ENCODE measurements around the gene CAST. TPM values are rescaled to one million over a fixed set of nuclear protein-coding genes. Genes with fewer than 3 reads are reported as not detected.
A peak's percentile ranks its signal among the peaks of the same experiment; 100 is the strongest.
"Not testable (repeated sequence)": the region's sequence is repeated elsewhere in the genome, so short reads cannot be mapped to it uniquely, and the experiment has no call there.

CAST gene
- 119 TPM for polyA plus RNA-seq (ENCODE audit: insufficient read length)

- peak; percentile 85 for DNase-seq
Observed at GRCh38 chr5:96661855-96662724, at the start of gene CAST. Gene CAST (plus strand): TSS chr5:96662376. CDS start chr5:96662423, 47 bp downstream.

DNA sequence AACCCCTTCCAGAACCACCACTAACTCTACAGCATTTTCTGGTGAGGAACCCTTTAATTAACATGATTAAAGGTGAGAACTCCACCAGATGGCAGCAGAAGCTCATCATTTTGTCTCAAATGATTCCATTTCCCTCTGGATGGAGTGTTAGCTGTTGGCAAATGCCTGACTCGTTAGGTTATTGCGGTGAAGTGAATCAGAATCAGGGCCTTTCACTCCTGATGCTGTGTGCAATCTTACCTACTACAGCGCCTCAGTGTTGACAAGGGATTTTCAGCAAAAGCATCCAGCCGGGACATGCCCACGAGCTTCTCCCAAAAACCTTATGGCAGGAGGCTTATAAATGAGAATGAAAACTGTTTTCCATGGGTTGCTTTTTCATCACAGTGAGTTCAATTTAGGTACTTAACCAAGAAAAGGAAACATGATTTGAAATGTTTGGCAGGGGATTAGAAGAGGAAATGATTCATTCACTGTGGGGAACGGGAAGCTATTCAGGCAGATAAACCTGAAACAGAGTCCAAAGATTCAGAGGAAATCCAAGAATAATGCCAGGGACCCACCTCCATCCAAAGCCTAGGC is 48.0 kb upstream of the CAST start:
- peak; percentile 62 for DNase-seq

GRCh38 chr5:96615223-96615622 is 47.0 kb upstream of the CAST start:
- DNase-seq: no peak

DNA sequence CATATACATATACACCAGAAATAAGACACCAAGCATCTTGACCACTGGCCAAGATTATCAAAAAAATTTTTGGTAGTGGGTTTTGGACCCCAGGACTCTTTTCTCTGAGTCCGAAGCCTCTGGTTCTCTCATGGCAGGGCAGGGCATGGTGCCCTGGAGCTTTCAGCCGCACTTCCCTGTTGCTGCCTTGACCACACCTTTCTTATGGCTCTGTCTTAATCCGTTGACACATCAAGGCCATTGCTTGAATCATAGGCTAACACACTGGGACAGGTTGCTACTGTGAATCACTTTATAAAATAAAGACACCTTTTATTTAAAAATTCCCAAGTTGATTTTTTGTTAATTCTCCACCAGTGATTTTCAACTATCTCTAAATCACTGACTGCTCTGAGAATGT is 45.4 kb upstream of the CAST start:
- no peak for DNase-seq

- not testable (repeated sequence) for DNase-seq
Observed at GRCh38 chr5:96618311-96619016, 43.7 kb upstream of the CAST start.

DNA sequence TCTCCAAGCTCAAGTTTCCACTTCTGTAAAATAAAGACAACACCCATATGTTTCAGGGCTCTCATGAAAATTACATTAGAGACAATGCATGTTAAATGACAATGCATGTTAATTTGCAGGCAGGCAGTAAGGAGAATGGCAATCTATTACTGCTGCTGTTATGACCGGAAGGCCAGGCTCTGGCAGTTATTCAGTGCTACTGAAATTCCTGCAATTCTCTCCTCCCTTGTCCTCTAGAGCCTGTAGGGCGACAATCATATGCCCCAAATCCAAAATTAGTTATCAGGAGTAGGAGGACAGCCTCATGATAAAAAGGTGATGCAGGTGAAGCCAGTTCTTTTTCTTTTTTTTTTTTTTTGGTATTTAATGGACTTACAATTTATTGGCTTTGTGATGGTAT is 42.2 kb upstream of the CAST start:
- DNase-seq: no peak

- DNase-seq: no peak
Observed at GRCh38 chr5:96624596-96624995, 37.6 kb upstream of the CAST start.

DNA sequence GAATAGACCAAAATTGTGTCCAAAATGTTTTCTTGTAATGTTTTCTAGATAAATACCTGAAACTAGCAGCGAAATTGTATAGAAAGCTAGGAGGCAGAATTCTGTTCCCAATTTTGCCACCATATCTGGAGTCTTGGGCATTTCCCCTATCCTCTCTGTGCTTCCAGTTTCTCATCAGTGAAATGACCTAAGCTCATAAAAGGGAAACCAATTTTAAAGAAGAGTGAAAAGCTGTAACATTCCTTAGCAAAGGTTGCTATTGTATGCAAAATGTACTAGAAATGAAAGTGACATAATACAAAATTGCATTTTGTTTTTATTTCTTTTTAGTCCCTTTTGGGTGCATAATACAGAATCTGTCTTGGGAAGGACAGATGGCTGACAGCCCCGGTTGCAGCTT is 36.8 kb upstream of the CAST start:
- no peak for DNase-seq

DNA sequence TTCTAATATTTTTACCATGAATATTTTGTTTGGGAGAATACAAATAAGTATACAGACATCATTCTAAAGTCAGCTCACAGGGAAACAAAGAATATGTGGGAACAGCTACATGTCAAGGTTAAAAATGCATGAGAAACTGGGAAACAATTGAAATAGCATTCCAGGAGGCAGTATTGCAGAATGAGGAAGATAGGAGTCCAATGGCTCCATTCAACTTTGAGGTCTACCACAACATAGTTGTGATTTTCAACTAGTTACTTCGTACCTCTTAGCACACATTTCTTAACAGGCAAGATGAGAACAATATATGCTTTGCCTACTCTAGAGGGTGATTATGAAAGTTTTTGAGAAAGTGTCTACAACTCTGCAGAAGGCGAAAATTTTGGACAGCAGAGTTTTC is 35.2 kb upstream of the CAST start:
- DNase-seq: no peak

GRCh38 chr5:96627792-96628398 is 34.3 kb upstream of the CAST start:
- DNase-seq: no peak

DNA sequence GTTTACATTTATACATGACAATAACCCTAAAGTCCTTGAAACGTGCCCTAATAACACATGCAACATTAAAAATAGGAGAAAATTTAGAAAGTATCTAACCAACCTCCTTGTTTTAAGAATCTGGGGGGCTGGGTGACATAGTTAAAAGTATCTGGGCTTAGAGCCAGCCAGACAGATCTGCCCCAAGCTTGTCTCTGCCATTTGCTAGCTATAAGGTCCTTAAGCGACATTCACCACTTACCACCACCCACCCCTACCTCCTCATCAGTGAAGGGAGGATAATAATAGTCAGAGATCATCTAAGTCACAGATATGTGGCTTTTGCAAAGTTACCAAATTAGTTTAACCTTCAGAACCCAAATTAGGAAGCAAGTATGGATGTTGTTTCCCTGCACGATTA is 33.8 kb upstream of the CAST start:
- DNase-seq: no peak

- no peak for DNase-seq
Observed at GRCh38 chr5:96629774-96630173, 32.4 kb upstream of the CAST start.

DNA sequence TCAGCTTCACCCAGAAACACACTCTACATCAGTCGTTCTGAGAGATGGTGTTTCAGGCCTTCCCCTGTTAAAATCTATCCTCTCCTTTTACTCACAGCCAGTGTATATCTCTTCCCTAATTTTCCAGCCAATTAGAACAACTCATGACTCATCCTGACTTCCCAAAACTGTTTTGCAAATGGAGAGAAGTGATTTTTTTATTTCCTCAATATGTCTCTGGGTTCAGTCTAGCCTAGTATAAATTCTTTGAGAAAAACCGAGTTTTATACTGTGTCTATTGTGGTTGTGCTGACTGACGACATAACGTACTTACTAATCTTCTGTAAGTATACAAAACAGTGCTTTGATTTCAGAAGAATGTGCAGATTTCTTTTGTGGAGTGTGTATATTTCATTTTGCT is 28.4 kb upstream of the CAST start:
- no peak for DNase-seq

GRCh38 chr5:96634881-96635280 is 27.3 kb upstream of the CAST start:
- DNase-seq: no peak

DNA sequence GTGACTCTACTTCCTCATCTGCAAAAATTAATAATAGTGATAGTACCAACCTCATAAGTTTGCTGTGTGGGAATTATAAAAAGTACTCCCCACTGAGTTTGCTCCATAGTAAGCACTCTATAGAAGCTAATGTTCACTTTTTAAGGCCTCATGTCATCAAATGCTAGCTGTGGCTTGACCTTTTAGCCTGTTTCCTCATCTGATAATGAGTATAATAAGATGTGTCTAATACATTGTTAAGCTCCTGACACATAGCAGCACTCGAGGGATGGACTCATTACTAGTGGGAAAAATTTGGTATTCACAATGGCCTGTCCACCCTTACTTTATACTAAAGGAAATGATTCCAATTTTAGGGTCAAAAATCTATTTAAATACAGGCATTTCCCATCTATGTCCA is 26.1 kb upstream of the CAST start:
- no peak for DNase-seq

DNA sequence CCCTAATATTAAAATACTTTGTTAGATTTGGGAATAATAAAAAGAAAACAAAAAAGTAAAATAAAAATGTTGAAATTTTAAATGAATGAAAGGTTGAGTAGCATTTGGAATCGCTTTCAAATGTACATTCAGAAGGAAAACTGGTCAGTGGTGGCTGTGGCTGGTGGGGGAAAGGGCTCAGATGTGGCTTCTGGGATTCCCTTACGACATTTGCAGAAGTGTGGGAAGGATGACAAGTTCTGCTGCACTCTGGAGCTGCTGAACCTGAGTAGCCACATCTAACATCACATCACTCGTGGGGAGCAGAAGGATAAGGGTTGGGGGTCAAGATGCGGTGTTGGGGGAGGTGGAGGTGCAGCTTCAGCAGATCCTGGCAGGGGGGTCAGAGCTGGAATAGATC is 25.6 kb upstream of the CAST start:
- no peak for DNase-seq

GRCh38 chr5:96637196-96637595 is 25.0 kb upstream of the CAST start:
- no peak for DNase-seq

GRCh38 chr5:96638561-96638960 is 23.6 kb upstream of the CAST start:
- no peak for DNase-seq

DNA sequence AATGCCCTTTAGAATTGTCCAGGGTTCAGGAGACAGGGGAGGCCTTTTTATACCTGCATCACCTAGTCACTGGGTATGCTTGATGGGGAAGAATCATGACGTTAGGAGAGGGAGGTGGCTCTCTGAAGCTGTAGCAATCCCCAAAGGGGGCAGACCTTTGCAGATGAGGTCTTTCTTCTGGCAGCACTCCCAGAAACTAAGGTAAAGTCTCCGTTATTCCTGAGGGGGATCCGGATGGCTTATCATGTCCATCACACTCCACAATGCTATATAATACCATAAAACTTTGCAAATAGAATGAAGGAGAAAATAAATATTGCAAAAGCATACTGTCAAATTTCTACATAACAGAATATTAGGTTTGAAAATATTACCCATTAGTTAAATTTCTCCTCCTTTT is 21.5 kb upstream of the CAST start:
- no peak for DNase-seq

- DNase-seq: no peak
Observed at GRCh38 chr5:96641368-96642280, 20.6 kb upstream of the CAST start.

- no peak for DNase-seq
Observed at GRCh38 chr5:96642281-96642640, 19.9 kb upstream of the CAST start.

DNA sequence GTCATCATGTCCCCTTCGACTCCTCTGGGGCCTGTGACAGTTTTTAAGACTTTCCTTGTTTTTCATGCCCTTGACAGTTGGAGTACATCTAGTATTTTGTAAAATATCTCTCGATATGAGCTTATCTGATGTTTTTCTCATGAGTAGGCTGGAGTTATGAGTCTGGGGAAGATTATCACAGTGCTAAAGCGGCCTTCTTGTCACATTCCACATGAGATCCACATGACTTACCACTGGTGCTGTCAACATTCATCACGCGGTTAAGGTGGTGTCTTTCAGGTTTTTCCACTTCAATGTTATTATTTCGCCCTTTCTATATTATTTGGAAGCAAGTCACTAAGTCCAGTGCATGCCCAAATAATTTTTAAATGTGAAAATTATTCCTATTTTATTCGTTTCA is 17.1 kb upstream of the CAST start:
- no peak for DNase-seq

Data from hindlimb muscle (tissue), 1 donor.